Erythroblast (primary cell): ENCODE data around the gene WNK1.
"Not testable (repeated sequence)": the region's sequence is repeated elsewhere in the genome, so short reads cannot be mapped to it uniquely, and the experiment has no call there.

Experiments used
- DNase-seq, 2 experiments: peaks; one replicate each; lab custom pipeline; 2025; lab: John Stamatoyannopoulos, UW
- GATA1 ChIP-seq: IDR thresholded peaks from 2 replicates; pipeline ENCODE4 v1.6.1; 2011; ENCODE audit warnings: low read depth, mild to moderate bottlenecking, control low read depth, low read length, moderate library complexity
- POLR2A ChIP-seq: IDR thresholded peaks from 2 replicates; pipeline ENCODE4 v1.6.1; 2011; ENCODE audit warnings: mild to moderate bottlenecking, low read length

WNK1 gene

DNA sequence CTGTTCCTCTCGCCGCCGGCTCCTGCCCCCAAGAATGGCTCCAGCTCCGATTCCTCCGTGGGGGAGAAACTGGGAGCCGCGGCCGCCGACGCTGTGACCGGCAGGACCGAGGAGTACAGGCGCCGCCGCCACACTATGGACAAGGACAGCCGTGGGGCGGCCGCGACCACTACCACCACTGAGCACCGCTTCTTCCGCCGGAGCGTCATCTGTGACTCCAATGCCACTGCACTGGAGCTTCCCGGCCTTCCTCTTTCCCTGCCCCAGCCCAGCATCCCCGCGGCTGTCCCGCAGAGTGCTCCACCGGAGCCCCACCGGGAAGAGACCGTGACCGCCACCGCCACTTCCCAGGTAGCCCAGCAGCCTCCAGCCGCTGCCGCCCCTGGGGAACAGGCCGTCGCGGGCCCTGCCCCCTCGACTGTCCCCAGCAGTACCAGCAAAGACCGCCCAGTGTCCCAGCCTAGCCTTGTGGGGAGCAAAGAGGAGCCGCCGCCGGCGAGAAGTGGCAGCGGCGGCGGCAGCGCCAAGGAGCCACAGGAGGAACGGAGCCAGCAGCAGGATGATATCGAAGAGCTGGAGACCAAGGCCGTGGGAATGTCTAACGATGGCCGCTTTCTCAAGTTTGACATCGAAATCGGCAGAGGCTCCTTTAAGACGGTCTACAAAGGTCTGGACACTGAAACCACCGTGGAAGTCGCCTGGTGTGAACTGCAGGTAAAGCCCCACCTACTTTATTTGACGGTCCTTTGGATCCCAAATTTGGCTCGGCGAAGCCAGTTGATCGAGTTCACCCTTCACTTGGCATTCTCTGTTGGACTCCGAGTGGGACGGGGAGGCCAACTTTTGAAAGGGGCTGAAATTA, 1.5 kb downstream of the WNK1 start:
- TF ChIP-seq GATA1 (no peak), POLR2A (peak; percentile 12)
- DNase-seq: peak; percentile 76 to 83

DNA sequence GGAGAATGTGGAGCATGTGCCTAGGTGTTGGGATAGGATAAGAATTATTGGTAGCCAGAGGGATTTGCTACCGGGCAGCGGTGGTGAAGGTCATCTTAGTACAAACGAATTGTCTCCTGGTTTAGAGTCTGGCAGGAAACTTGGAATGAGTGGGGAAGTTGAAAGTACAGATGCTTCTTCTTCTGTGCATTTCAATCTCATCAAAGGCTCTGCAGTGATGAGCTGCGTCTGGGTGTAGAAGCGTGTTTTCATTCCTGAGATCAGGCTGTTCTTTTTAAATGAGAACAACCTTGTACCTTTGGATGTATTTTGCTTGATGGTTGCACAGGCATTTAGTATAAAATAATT, 2.1 kb downstream of the WNK1 start:
- TF ChIP-seq POLR2A (no peak), GATA1 (no peak)
- DNase-seq: peak; percentile 45 to 71

DNA sequence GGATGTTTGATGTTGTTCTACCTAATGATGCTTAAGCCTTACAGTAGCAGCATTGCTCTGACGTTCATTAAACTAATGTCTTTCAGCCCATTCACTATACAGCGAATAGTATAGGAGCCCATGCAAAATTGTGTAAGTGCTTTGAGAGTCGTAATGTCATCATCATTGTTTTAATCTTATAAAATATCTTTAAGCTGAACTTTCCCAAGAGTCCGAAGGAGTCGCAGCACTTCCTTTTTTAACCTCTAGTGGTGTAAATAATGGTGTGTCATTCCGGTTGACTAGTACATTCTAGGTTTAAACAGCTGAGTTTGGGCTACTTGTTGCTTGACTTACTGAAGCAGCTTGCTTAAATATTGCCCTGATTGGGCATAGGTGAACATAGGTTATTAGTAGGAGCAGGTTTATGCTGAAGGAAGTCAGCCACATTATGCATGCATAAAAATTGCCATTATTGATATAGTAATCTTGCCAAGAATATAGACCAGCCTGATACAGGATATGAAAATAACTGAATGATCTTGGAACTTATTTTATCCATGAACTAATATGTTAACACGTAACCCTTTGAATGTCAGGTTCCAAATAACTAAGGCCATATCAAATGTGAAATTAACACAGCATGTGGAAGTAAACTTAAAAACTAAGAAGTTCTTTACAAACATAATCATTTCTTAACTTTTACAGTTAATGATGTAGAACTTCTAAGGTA, 2.6 kb downstream of the WNK1 start:
- peak; percentile 86 to 90 for DNase-seq
- TF ChIP-seq GATA1 (no peak), POLR2A (peak; percentile 56)

DNA sequence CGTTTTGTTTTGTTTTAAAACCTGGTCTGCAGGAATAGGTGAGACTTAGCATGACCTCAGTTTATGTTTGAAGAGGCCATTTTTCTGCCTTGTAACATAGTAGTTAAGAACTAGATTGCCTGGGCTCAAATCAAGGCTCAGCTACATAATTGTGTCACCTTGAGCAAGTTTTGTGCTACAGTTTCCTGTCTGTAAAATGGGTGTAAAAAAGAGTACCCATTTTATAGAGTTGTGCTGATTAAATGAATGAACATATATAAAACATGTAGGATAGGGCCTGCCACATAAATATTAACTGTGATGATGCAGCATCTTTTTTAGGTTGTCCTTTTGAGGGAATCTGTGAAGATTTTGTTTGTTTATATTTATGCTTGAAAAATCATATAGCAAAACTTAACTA, 7.2 kb downstream of the WNK1 start:
- no peak for TF ChIP-seq GATA1
- TF ChIP-seq POLR2A: no peak
- DNase-seq: no peak

DNA sequence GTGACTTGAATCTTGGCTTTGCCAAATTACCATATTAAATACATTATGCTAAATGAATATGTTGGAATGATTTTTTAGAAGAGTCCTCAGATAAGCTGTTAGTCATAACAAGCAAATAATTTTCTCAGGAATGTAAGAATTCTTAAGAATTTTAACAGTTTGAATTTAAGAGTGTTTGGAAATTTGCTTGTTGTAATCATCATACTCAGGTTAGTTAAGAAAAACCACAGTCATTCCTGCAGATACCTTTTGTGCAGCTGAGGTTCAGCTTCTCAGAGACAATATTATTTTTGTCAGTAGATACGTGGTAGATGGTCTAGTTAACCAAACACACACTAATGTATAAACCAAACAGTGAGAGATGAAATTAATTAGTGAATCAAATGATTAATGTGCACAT, 8.9 kb downstream of the WNK1 start:
- DNase-seq: no peak
- TF ChIP-seq GATA1 (no peak), POLR2A (no peak)

DNA sequence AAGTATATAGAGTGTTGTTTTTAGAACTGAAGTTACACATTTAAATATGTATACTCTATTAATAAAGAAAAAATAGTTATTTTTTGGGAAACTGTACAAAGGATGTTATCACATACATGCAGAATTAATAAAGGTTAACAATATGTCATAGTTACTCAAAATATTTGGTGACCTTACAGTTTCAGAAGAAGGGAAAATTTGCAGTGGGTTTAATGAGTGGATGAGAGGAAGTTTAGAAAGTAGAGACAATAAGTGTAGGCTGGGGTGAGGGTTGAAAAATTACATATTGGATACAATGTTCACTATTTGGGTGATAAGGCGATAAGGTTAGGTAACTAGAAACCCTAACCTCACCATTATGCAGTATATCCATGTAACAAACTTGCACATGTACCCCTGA, 13.5 kb downstream of the WNK1 start:
- TF ChIP-seq POLR2A (no peak), GATA1 (no peak)
- DNase-seq: no peak

DNA sequence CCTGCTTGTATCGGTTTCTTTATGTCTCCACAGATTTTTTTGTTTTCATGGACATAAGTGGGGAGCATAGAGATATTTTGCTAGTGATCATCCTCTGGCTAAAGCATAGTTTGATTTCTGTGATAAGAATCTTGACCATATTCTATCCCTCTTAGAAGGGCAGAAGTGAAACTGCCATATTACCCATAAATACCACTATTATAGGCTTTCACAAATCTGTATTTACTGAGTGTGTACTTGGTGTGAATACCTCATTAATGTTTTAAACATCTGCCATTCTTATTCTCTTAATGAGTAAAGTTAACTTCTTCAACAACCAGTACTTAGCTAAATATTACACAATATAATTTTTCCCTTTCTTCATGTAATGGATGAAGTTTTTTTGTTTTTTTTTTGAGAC, 16.1 kb downstream of the WNK1 start:
- DNase-seq: no peak
- TF ChIP-seq POLR2A: no peak
- TF ChIP-seq GATA1: no peak

DNA sequence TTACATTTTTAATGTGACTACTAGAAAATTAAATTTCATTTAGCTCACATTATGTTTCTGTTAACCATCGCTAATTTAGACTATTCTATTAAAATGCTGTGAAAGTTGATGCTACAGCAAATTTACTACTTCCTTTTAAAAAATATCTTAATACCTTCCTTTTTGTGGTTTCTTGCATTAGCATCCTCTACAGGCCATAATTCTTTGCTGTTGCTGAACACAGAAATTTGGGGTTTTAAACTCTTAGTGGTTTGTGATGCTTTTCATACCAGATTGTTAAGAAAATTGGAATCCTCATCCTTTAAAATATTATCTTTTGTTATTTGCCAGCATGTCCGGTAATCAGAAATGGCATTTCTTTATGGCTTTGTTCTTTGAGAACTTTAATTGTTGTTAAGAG, 18.1 kb downstream of the WNK1 start:
- TF ChIP-seq POLR2A (no peak), GATA1 (no peak)
- no peak for DNase-seq

DNA sequence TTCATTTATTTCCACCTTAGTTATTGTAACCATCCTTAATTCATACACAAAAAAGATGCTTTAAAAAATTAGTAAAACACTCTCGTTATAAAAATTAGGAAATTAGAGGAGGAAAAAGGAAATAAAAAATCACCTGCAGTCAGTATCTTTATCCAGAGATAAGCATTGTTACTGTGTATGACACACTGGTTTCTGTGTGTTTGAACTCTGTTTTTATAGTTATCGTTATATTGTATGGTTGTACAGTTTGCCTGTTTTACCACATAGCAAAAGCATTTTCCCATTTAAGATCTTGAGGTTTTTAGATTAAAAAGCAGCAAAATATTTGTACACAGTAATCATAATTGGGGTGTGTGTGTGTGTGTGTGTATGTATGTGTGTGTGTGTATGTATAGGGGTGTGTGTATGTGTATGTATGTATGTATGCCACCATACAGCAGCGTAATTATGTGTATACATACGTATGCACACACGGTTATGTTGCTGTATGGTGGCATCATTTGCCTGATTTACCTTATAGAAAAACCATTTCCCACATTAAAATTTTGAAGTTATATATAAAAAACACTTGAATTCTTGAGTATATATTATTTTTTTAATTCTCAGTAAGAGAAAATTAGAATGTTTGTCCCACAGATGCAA, 19.8 kb downstream of the WNK1 start:
- no peak for DNase-seq
- no peak for TF ChIP-seq GATA1
- no peak for TF ChIP-seq POLR2A

DNA sequence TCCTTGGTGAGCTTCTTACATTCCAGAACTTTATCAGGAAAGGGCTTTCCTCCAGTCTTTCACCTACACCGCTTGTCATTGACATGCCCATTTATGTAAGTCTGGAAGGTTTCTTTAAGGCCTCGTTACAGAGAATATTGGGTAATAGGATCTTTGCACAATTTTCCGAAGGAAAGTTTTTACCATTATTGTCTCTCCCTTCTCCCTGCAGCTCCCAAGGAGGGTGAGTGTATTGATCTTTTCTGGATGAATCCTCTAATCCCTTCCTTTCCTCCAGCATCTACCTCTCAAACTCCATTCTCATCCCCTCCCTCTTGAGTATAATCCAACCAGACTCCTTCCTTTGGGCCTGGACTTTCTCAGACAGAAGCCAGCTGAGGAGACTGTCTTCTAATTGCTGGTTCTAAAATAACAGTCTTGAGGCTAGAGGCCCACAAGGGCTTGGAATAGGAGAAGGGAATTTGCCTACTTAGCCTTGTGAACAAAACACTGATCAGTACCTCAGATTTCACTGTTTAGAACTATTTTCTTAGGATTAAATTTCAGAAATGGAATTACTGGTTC, 21.8 kb downstream of the WNK1 start:
- no peak for TF ChIP-seq POLR2A

DNA sequence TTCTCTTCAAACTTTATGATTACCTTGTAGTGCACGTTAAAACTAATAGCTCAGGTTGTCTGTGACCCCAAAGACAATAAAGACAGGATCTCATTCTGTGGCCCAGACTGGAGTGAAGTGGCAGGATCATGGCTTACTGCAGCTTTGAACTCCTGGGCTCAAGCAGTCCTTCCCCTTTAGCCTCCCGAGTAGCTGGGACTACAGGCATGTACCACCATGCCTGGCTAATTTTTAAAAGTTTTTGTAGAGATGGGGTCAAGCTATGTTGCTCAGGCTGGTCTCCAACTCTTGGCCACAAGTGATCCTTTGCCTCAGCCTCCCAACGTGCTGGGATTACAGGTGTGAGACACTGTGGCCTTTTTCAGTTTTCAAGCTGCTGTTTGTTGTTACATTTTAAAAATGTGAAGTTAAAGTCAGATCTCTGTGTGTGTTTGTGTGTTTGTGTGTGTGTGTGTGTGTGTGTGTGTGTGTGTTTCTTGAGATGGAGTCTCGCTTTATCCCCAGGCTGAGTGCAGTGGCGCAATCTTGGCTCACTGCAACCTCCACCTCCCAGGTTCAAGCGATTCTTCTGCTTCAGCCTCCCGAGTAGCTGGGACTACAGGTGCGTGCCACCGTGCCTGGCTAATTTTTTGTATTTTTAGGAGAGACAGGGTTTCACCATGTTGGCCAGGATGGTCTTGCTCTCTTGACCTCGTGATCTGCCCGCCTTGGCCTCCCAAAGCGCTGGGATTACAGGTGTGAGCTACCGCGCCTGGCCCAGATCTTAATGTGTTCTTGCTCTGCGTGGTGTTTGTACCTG, 23.8 kb downstream of the WNK1 start:
- not testable (repeated sequence) for DNase-seq

More for the DNA sequence above, 21.8 kb downstream of the WNK1 start:
- DNase-seq: no peak

DNA sequence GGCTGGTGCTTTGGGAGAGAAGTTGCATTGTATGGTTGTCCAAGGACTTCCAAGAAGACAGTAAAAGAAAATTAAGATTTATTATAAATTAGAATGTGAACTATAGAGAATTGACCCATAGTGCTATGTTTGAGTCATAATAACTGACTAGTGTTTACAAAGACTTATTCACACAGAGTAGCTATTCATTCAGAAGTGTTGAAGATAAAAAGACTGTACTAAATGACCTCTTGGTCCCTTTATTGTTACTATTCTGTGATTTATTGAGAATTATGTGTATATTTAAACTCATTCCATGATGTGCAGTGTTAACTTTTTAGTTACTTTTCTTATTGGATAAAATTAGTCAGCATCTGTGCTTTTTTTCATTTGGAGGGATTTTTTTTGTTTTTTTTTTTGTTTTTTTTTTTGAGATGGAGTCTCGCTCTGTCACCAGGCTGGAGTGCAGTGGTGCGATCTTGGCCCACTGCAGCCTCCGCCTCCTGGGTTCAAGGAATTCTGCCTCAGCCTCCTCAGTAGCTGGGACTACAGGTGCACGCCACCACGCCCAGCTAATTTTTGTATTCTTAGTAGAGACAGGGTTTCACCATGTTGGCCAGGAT, 24.5 kb downstream of the WNK1 start:
- not testable (repeated sequence) for DNase-seq

DNA sequence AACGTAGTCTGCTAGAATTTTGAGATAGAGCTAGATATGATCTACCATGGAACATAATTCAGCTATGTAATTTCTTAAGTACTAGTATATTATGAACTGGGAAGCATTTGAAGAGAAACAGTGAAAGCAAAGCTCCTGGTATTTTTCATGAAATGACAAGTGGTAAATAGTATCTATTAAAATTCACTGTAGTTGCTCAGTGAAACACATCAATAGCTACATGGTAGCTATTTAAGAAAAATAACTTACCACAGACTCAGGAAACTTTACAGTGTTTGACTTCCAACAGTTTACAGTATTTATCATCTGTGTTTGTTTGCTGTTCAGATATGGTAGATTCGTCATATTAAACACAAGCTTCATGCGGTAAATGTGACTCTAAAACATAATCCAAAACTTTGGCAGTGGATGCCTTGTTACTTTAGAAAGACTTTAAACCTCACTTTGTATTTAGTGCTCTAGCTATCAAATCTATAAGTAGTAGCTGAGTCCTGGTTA, 25.2 kb downstream of the WNK1 start:
- DNase-seq: no peak
- TF ChIP-seq POLR2A (no peak), GATA1 (no peak)

DNA sequence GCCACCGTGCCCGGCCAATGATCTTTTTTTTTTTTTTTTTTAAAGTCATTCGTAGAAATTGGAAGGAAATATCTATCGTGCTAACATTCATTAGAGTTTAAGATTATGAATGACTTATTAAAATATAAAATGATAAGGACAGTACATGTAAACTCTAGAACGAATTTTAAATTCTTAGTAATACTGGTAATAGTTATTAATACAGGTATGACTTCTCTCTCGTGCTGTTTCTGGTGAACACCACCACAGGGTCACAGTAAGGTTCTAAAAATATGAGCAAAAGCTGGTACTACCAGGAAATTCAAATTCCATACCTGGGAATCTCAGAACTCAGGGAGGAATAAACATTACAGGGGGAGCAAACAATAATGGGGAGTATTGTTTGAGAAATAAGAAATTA, 26.2 kb downstream of the WNK1 start:
- no peak for TF ChIP-seq GATA1
- no peak for TF ChIP-seq POLR2A
- DNase-seq: no peak
